Ishikawa (cell line): ENCODE measurements around the gene DNAH2.

Experiments
- CEBPB ChIP-seq: IDR thresholded peaks from 2 replicates; pipeline ENCODE4 v1.6.1; 2012
- CREB1 ChIP-seq: IDR thresholded peaks from 2 replicates; pipeline ENCODE4 v1.6.1; 2012; ENCODE audit warnings: low read depth
- EGR1 ChIP-seq: IDR thresholded peaks from 2 replicates; pipeline ENCODE4 v1.6.1; 2012
- EP300 ChIP-seq: IDR thresholded peaks from 2 replicates; pipeline ENCODE4 v1.6.1; 2012; ENCODE audit warnings: borderline replicate concordance
- FOXM1 ChIP-seq: IDR thresholded peaks from 2 replicates; pipeline ENCODE4 v1.6.1; 2012; ENCODE audit warnings: low read depth, borderline replicate concordance
- NFIC ChIP-seq: IDR thresholded peaks from 2 replicates; pipeline ENCODE4 v1.6.1; 2012
- RAD21 ChIP-seq: IDR thresholded peaks from 2 replicates; pipeline ENCODE4 v1.6.1; 2012; ENCODE audit warnings: low read depth
- REST ChIP-seq: IDR thresholded peaks from 2 replicates; pipeline ENCODE4 v1.6.1; 2012; ENCODE audit warnings: low read depth, mild to moderate bottlenecking
- TAF1 ChIP-seq: IDR thresholded peaks from 2 replicates; pipeline ENCODE4 v1.6.1; 2012; ENCODE audit warnings: low read depth, mild to moderate bottlenecking
- TCF12 ChIP-seq: IDR thresholded peaks from 2 replicates; pipeline ENCODE4 v1.6.1; 2012; ENCODE audit warnings: low read depth
- TEAD4 ChIP-seq: IDR thresholded peaks from 2 replicates; pipeline ENCODE4 v1.6.1; 2012
- YY1 ChIP-seq: IDR thresholded peaks from 2 replicates; pipeline ENCODE4 v1.6.1; 2012; ENCODE audit warnings: low read depth
- ZBTB7A ChIP-seq: IDR thresholded peaks from 2 replicates; pipeline ENCODE4 v1.6.1; 2012; ENCODE audit warnings: low read depth
- TF ChIP-seq, protein P1 (sequence below): IDR thresholded peaks from 2 replicates; pipeline ENCODE4 v1.6.1; 2012
- TF ChIP-seq, protein P2 (sequence below): IDR thresholded peaks from 2 replicates; pipeline ENCODE4 v1.6.1; 2012

DNAH2 gene

DNA sequence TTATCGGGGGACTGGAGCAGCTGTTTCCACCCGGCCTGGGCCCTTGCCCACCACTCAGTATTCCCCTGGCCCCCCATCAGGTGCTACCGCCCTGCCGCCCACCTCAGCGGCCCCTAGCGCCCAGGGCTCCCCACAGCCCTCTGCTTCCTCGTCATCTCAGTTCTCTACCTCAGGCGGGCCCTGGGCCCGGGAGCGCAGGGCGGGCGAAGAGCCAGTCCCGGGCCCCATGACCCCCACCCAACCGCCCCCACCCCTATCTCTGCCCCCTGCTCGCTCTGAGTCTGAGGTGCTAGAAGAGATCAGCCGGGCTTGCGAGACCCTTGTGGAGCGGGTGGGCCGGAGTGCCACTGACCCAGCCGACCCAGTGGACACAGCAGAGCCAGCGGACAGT is 131.2 kb downstream of the DNAH2 start:
- TF ChIP-seq, protein P1, sequence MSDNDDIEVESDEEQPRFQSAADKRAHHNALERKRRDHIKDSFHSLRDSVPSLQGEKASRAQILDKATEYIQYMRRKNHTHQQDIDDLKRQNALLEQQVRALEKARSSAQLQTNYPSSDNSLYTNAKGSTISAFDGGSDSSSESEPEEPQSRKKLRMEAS: no peak
- TF ChIP-seq FOXM1 (no peak), TAF1 (no peak), TEAD4 (no peak), NFIC (no peak), CREB1 (no peak), ZBTB7A (no peak), REST (no peak), YY1 (no peak)
- TF ChIP-seq, protein P2, sequence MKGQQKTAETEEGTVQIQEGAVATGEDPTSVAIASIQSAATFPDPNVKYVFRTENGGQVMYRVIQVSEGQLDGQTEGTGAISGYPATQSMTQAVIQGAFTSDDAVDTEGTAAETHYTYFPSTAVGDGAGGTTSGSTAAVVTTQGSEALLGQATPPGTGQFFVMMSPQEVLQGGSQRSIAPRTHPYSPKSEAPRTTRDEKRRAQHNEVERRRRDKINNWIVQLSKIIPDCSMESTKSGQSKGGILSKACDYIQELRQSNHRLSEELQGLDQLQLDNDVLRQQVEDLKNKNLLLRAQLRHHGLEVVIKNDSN: no peak

GRCh38 chr17:7849130-7849750 is 131.7 kb downstream of the DNAH2 start:
- TF ChIP-seq REST (no peak), CEBPB (no peak), RAD21 (no peak), FOXM1 (no peak), YY1 (no peak), ZBTB7A (no peak), TCF12 (no peak), EP300 (no peak), TEAD4 (no peak), CREB1 (no peak), TAF1 (no peak), EGR1 (no peak)
- TF ChIP-seq, protein P2: no peak
- TF ChIP-seq, protein P1: no peak

- TF ChIP-seq REST: no peak
- no peak for TF ChIP-seq EGR1
- TF ChIP-seq RAD21: no peak
- no peak for TF ChIP-seq TCF12
- no peak for TF ChIP-seq CREB1
- TF ChIP-seq FOXM1: no peak
- TF ChIP-seq, protein P2: no peak
- TF ChIP-seq EP300: no peak
Measured at GRCh38 chr17:7849751-7850504, 132.4 kb downstream of the DNAH2 start.
